Esophagus muscularis mucosa (tissue), 4 donors: ENCODE data around the gene CARMIL3.

ENCODE experiments used
- CTCF ChIP-seq, 3 experiments: fragments of 200-600 bp in 2 of 3; fragments of 450-650 bp in 1 of 3; sonication (generic) in 2 of 3; IDR thresholded peaks; one replicate each; pipeline ENCODE4 v1.5.1; 2017 to 2019; ENCODE audit warnings: antibody characterized with exemption in 3 of 3, mild to moderate bottlenecking in 2 of 3, moderate library complexity in 1 of 3
- EP300 ChIP-seq: sonication (generic); formaldehyde crosslinking; IDR thresholded peaks from one replicate; pipeline ENCODE4 v1.6.1; 2017; ENCODE audit warnings: antibody characterized with exemption
- POLR2A ChIP-seq: fragments of 450-650 bp; IDR thresholded peaks from one replicate; pipeline ENCODE4 v1.6.1; 2017; ENCODE audit warnings: antibody characterized with exemption, moderate library complexity, mild to moderate bottlenecking, low read depth

- TF ChIP-seq CTCF (IDR thresholded peaks at IDR 0.05) (no peak), POLR2A (no peak), EP300 (no peak)
Measured at GRCh38 chr14:24038686-24039085, 13.1 kb upstream of the CARMIL3 start.
